Ovary (tissue), 3 donors: ENCODE data around the gene ZNF813.

ENCODE experiments used
- CTCF ChIP-seq, 3 donors: fragments of 450-650 bp in 2 of 3; fragments of 200-600 bp in 1 of 3; IDR thresholded peaks; one replicate each; pipeline versions ENCODE4 v1.5.1 to v1.8.0; 2016 to 2022; ENCODE audit warnings: antibody characterized with exemption in 3 of 3, mild to moderate bottlenecking in 1 of 3
- EP300 ChIP-seq: sonication (generic); formaldehyde crosslinking; IDR thresholded peaks from one replicate; pipeline ENCODE4 v1.6.1; 2017; ENCODE audit warnings: antibody characterized with exemption
- POLR2A ChIP-seq: fragments of 450-650 bp; IDR thresholded peaks from one replicate; pipeline ENCODE4 v1.6.1; 2017; ENCODE audit warnings: antibody characterized with exemption, mild to moderate bottlenecking, moderate library complexity
- donor health status: DM: no; HTN: no; CAD: no.

GRCh38 chr19:53511357-53511756 lies 43.8 kb downstream of the ZNF813 start:
- TF ChIP-seq CTCF (IDR thresholded peaks at IDR 0.05), result no peak
- TF ChIP-seq POLR2A, result no peak
- no peak for TF ChIP-seq EP300
